NOMO-1 treated with dmso at 0.1 percent for 144 hours (cell line): Measurements from ENCODE around the gene PRDM16.

ENCODE experiments used
- DNase-seq: peaks from one replicate; lab custom pipeline; 2025; ENCODE audit not compliant: unreplicated experiment; lab: John Stamatoyannopoulos, UW

The PRDM16 gene

DNA sequence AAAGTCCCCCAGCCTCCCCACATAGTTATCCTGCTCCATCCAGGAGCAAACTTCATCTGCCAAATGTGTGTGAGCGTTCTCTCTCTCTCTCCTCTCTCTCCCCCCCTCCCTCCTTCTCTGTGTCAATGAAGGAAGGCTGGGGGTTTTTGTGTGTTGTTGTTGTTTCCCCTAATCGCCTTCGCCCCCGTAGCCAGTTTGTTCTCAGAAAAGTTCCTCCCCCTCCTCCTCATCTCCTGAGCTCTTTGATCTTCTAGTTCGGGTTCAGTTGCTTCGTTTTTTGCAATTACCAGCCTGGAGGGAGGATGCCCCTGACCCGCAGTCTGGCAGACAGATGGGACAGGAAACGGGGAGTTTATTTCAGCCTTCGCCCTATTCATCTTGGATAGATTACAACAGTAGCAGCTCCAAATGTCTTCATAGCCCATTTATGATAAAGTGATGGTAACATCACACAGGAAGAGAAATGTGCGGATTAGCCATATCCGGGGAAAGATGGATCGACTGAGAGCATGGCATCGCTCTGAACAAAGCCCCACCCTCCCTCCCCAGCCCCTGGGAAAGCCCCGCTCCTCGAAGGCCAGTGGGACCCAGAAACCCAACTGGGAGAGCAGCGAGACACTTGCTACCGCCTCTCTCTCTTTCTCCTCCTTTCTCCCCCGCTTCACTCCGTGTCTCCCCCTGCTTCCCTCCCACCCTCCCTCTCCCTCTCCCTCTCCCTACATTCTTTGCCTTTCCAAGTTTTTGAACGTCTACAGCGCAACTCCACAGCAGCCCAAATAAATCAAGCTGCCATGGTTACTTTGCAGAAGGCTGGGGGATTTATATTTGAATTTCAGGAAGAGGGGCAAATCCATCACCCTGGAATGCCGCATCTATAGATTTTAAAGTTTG lies 245.7 kb downstream of the PRDM16 start:
- no peak for DNase-seq

DNA sequence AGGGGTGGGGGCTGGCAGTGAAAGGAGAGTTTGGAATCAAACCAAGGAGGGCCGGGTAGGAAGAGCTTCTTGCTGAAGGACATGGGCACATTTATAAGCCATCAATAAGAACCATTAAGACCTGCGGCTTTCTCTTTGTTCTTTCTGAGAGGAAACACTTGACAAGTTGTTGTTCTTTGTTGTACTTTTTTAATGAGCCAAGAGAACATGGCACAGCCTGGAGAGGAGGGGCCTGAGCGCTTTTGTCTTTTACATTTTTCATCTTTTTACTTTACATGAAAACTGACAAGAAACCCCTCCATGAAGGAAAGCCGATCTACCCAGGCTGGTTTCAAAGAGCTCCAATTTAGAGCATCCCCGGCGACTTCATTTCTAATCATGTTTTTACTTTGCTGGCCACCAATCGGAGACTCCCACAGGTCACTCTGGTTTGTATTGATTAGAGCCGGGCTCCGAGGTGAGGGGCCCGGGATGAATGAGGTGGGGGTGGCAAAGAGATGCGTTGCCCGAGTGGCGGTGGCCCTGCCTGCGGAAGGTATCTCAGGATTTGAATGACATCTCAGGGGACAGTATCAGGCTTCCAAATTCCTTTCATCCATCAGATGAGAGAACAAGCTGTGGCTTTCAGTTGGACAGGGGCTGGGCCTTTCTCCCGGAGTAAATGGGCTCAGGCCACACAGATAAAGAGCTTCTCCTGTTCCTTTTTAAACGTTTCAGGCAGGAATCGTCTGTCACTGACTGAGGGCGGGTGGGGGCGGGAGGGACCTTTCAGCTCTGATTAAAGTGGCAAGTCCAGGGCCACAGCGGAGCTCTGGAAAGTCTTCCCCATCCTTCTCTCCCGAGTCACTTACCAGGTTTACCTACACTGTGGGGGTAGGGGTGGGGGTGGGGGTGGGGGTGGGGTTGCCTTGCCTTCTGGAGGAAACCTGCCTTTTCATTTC lies 246.7 kb downstream of the PRDM16 start:
- no peak for DNase-seq

DNA sequence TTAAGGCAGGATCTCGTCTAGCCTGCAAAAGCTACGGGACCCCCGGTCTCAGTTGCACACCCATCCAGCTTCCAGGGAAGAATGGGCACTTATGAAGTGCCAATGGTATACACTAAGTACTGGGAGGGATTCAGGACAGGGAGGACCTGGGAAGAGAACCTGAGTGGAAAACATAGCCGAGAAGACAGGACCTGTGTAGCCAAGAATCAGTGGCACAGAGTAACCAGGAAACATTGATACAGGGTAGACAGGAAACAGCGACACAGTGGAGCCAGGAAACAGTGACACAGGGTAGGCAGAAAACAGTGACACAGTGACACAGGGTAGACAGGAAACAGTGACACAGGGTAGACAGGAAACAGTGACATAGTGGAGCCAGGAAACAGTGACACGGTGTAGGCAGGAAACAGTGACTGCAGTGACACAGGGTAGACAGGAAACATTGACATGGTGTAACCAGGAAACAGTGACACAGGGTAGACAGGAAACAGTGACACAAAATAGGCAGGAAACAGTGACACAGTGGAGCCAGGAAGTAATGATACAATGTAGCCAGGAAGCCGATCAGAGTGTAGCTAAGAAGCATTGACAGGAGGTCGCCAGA lies 247.4 kb downstream of the PRDM16 start:
- no peak for DNase-seq

DNA sequence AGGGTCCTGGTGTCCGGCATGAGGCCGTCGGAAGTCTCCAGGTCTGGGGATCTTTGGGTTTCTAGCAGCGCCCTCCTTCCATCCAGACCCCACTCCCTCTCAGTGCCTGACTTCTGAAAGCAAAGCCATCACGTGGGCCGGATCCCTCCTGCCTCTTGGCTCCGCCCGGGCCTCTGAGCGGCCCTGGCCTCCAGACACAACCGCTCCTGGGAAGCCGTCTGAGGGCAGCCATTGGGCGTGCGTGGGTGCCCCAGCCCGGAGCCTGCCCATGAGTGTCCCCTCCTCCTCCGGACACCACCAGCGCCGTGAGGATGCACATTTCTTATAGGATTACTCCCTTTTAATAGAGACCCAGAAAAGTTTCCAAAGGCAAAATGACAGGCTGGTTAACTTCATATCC lies 248.5 kb downstream of the PRDM16 start:
- DNase-seq = no peak

DNA sequence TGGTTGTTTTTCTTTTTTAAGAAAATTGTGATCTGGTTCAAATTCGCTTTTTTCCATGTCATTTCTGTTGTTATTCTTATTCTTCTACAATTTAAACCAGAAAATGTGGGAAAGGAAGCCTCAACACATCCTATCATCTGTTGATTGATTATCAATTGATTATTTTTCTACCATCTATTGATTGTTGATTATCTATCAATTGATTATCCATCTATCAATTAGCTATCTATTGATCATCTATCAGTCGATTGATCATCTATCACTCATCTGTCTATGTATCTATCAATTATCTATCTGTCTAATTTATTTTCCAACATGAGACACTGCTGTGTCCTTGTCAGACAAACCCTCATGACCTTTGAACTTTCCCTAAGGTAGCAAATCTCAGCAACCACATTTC lies 249.3 kb downstream of the PRDM16 start:
- DNase-seq = no peak

DNA sequence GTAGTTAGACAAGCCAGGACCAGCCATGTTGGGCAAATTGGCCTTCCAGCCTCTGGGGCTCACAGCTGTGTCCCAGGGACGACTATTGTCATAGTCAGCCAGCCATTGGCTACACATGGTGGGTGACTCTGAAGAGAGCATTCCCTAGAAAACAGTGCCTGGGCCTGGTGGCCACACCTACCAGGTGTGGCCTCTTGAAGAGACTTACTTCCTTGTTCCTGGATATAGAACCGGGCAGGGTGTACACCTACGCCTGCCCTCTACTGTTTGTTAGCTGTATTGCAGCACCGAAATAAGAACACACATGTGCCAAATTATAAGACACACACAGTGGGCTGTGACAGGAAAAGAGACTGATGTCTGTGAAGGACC lies 250.9 kb downstream of the PRDM16 start:
- peak; percentile 30 for DNase-seq

DNA sequence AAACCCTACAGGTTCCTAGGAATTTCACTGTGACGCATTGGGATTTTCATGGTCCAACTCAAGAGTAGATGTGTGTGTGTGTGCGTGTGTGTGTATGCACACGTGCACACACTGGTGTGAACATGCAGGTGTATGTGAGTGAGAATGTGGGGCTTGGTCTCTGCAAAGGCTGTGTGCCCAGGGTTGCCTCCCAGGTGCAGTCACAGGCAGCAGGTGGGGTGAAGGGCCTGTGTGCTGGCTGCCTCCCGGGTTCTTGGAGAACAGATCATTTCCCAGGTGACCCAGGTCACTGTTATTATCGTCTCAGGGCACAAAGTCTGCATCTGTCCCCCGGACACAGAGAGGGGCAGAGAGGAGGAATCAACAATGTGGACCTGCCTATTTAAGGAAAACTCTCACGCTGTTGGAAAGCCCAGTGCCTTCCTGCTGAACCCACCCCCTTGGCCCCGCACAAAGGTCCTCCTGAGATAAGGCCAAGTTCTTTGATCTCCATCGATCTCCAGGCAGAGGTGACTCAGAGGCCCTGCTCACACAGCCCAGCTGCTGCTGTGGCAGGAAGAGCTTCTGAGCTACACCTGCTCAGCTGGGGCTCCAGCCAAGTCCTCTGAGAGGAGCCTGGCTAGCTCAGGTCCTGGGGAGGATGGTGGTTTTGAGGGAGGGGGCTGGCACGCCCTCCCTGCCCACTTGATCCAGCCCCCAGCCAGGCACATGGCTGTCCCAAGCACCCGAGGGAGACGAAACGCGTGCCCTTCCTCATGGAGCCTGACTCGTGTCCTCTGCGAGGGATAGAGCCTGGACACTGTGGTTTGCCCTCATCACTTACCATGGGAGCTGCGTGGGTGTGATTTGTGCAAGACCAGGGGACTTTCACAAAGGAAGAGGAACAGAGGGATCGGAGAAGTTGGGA lies 251.5 kb downstream of the PRDM16 start:
- no peak for DNase-seq

DNA sequence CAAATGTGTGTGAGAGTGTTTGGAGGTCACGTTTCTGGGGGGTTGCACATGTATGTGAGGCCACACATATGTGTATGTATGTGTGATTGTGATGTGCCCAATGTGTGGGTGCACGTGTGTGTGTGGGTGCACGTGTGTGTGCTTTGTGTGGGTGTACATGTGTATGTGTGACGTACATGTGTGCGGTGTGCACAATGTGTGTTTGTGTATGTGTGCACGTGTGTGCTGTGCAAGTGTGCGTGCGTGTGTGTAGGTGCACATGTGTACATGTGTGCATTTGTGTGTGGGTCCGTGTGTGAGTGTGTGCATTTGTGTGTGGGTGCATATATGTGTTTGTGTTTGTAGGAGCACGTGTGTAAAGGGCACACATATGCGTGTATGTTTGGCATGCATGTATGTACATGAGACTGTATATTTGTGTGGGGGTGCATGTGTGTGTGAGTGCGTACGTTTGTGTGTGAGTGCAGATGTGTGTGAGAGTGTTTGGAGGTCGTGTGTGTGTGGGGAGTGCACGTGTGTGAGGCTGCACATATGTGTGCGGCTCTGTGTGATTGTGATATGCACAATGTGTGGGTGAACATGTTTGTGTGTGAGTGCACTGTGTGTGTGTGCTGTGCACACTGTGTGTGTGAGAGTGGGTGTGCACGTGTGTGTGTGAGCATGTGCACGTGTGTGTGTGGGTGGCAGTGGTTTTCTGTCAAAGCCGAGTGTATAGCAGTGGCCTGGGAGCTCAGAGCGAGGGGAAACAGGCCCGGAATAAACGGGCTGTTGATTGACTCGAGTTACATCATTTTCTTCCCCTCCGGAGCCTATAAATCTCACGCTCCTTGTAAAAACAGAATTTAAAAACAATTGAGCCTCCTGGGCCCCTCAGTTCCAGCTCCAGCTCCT lies 252.8 kb downstream of the PRDM16 start:
- no peak for DNase-seq

DNA sequence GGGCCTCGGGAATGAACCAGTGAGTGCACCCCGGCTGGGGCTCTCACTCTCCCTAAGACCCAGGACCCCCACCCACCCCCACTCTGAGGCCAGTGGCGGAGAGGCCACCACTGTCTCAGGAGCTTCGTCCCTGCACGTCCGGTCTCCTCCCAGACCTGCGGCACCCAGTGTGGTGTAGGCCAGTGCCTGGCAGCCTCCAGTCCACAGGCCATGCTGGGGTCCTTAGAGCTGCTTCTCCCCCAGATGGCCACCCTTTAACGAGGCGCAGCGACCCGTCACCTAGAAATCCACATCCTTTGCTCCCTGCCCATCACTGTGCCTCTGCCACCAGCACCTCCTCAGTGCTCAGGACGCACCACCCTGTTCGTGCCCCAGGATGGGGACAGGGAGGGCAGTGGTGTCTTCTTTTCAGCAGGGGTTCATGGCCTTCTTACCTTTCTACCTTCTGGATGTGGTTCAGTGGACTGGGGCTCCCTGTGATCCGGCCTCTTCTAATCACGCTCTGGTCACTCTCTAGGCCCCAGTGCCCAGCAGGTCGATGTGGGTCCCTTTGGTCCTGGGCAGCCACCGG lies 253.5 kb downstream of the PRDM16 start:
- no peak for DNase-seq

DNA sequence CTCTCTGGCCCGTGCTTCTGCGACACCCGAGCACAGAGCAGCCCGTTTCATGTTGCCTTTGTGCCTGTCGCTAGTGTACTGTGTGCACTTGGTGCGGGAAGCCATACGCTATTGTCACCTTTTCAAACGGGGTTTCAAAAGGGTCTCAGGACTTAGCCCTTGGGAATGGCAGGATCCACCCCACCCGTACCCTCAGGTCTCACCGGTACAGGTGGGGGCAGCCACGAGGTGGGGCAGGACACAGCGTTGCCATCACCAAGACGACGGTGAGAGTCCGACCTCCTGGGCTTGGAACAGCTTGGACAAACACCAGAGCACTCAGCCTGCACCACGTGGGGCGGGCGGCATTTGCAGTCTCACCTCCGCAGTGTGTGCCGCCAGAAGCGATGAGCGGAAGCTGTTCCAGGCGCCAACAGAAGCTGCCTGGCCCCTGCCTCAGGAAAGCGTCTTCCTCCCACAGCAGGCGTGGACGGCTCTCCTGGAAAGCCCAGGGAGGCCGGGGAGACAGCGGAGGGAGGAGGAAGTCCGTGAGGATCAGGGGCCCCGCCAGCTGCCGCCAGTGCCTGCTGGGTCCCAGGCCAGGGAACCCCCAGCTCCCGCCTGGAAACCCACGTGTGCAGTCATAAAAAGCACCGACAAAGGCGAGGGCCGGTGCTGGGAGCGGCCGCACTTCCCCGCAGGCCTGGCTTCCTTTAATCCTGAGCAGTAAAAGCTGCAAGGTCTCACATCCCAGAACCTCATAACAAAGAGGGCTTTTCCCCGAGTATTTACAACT lies 254.2 kb downstream of the PRDM16 start:
- no peak for DNase-seq

DNA sequence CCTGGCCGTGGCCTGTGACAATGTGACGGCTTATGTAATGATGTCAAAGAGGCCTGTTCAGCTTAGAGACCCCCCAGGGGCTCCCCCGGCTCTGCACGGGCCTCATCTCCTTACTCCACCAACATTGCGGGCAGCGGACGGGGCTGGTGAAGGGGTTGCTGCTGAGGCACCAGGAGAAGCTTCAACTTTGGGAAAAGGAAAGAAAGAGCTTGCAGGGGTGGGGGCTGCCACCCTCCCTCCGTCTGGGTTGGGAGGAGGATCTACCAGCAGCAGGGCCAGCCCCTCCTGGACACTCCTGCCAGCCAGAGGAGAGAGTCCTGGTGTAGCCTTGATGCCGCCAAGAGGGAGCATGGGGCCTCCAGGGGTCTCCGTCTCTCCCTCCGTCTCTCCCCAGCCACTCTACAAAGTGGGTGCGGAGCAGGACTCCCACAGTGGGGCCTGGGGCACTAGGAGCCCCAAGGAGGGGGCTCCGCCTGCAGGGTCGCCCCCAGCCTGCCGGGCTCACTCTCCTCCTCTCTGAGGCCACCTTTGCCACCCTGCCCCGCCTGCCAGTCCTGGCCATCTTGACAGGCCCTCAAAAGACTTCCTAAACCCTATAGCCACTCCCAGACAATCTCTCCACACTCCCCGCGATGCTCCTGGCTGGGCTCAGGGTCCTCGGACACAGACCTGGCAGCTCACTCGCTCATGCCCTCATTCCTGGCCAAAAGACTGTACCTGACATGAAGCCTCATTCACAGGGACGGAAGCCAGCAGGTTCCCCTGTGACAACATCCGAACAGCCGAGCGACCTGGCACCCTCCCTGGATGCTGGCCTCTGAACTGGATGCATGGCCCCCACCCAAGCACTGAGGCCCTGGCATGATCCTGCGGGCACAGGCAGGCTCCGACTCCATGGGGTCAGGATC lies 255.0 kb downstream of the PRDM16 start:
- DNase-seq = no peak

DNA sequence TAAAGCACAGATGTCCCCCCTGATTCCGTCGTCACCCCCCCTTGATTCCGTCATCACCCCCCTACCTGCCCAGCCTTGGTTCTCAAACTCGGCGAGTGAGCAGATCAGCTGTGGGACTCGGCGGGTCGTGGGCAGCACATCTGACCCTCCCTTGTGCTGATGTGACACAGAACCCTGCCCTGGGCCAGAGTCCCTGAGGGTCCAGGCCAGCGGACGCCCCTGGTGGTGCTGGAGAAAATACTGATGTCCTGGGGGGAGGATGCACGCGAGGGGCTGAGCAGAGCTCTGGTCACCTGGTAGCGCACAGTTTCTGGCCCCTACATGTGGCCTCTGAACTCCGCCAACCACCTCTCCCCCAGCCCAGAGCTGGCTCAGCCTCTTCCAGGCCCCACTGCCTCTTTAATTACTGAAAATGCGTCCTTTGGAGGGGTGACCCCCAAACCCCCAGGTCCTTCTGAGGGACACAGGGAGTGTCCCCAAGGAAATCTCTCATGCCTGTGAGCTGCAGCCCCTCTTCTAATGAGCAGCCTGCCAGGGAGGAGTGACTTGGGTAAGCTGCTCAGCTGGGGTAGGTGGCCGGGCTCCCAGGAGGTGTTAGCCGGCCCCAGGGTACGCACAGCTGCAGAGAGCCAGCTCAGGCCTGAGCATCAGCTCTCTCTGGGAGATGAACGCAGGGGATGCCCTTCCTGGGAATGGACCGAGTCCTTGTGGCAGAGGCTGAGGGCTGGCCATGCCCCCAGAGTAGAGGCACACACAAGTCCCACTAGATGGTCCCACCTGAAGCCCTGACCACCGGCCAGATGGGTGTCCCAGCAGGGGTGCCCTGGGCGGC lies 255.9 kb downstream of the PRDM16 start:
- no peak for DNase-seq

DNA sequence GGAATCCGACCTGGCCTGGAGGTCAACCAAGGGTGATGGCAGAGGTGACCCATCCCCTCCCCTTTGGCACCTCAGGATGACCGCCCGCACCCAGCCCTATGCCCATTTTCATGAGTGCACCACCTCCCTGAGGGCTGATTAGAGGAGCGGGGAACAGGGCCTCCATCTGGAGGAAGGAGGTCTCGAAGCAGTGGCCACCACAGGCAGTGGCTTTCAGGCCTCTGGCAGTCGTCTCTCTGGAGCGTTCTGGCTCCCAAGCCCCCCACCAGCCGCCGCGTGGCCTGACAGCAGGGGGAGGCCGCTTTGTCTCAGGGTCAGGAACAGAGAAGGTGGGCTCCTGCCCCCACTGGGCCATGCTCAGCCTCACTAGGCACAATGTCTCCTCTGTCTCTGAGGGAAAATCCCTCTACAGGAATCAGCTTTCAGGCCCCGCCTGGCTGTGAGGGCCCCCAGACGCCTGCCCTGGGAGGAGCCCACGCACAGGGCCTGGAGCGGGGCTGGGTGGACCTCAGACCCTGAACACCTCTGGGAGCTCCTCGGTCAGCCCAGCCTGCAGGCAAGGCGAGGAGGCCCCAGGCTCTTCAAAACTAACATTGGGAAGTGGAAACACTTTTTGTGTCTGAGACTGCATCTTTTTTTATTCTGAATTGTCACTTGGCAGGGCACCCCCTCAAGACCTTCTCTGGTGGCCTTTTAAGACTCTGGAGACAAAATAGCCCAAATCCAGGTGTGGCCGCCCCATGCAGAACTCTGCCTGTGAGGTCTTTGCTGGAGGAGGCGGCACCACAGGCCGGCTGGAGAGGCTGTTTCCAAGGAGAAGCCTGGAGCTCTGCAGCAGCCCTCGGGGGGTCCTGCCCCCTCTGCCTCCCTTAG lies 257.7 kb downstream of the PRDM16 start:
- no peak for DNase-seq

DNA sequence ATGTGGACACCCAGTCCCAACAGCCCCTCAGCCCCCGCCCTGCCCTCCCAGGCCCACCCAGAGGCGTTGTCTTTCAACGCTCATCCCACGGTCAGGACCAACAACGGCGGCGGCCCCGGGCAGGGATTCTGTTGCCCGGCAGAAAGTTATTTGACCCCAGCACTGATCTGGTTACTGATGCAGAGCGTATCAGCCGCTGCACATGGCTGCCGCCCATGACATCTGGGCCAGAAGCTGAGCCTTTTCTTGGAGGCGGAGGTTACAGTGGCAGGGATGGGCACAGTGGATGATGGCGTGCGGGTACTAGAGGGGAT lies 258.3 kb downstream of the PRDM16 start:
- no peak for DNase-seq

DNA sequence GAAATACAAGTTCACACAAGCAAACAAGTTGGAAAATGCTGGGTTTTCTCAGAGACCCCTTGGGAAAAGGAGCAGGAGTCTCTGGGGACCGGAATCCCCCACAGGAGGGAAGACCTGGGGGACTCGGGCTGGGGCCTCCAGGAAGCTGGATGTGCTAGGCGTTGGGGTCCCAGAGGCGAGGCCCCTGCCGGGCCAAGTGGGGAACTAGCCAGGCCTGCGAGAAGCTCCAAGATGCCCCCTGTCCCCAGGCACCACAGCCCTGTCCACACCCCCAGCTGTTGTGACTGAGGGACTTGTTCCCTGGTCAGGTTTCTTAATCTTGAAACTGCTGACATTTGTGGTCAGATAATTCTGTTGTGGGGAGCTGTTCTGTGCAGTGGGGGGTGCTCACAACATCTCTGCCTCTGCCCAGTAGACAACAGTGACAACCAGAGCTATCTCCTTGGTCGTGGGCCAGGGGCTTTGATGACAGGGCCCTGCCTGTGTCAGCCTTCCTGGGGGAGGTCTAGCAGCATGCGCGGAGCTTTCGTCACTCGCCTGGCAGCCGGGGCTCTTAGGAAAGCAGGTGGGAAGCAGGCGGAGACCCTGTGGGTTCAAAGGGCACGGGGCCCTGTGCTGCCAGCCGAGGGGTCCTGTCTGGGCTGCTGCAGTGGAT lies 259.1 kb downstream of the PRDM16 start:
- no peak for DNase-seq
